Muscle of leg (tissue), 11 donors: ENCODE measurements around the gene ST7L. TPM values are rescaled to one million over a fixed set of nuclear protein-coding genes. Genes with fewer than 3 reads are reported as not detected.

Experiments
- DNase-seq: peaks from one replicate; pipeline ENCODE4 v3.0.0; 2013
- H3K27ac ChIP-seq: one replicate; pipeline ENCODE4 v1.5.1; 2013; ENCODE audit warnings: mild to moderate bottlenecking, low read length, control low read depth
- H3K27me3 ChIP-seq: one replicate; pipeline ENCODE4 v1.6.1; 2013; ENCODE audit warnings: low read length; ENCODE audit not compliant: control insufficient read depth, insufficient read depth
- H3K36me3 ChIP-seq: one replicate; pipeline ENCODE4 v1.6.1; 2013; ENCODE audit warnings: low read length; ENCODE audit not compliant: control insufficient read depth, insufficient read depth
- H3K4me1 ChIP-seq: one replicate; pipeline ENCODE4 v1.6.1; 2013; ENCODE audit warnings: low read length; ENCODE audit not compliant: control insufficient read depth, insufficient read depth
- H3K4me3 ChIP-seq: one replicate; pipeline ENCODE4 v1.5.1; 2013; ENCODE audit warnings: low read length, control low read depth
- H3K9me3 ChIP-seq: replicated peaks from 2 replicates; pipeline ENCODE4 v1.6.1; 2013; ENCODE audit warnings: low read depth, low read length; ENCODE audit not compliant: control insufficient read depth
- WGBS: methylation state at CpG from one replicate; pipeline ENCODE4 v1.1.5; 2013; ENCODE audit warnings: missing lambda C conversion rate; ENCODE audit not compliant: insufficient coverage; 5-methylcytosine and 5-hydroxymethylcytosine counted together
- polyA plus RNA-seq, 8 donors: library from polyadenylated mRNA; unstranded; fragments of 120-200 nt; gene quantifications; one replicate each; pipeline versions ENCODE4 v1.2.1 to v1.2.3, GENCODE V29; 2013; ENCODE audit warnings: inconsistent platforms in 1 of 8, low replicate concordance in 1 of 8; ENCODE audit not compliant: insufficient read length in 8 of 8, insufficient read depth in 1 of 8
- total RNA-seq: library from RNA; stranded (reverse); fragments of 120-200 nt; gene quantifications from one replicate; pipeline ENCODE4 v1.2.4, GENCODE V29; 2013

Gene ST7L
- total and polyA plus RNA-seq, 9 donors: 14.6 to 20.8 (median 16.9) TPM

GRCh38 chr1:112537456-112537855, 81.5 kb downstream of the ST7L start:
- no peaks in the 10 kb centered on the region for H3K9me3 ChIP-seq
- peaks cover 2% of the 10 kb centered on the region for H3K4me1 ChIP-seq
- no peak overlapping the region for H3K4me3 ChIP-seq
- no peak overlapping the region for H3K27ac ChIP-seq
- H3K27me3 ChIP-seq: no peaks in the 10 kb centered on the region
- peaks cover 7% of the 10 kb centered on the region for H3K36me3 ChIP-seq
- no peak for DNase-seq

- WGBS: 80% methylated on average over 1 of the region's 2 CpGs
- no peaks in the 10 kb centered on the region for H3K27me3 ChIP-seq
- peaks cover 2% of the 10 kb centered on the region for H3K4me1 ChIP-seq
- peaks cover 7% of the 10 kb centered on the region for H3K36me3 ChIP-seq
- no peaks in the 10 kb centered on the region for H3K9me3 ChIP-seq
- peak; percentile 54 for DNase-seq
- no peak overlapping the region for H3K27ac ChIP-seq
- no peak overlapping the region for H3K4me3 ChIP-seq
These were observed 82.4 kb downstream of the ST7L start for GRCh38 chr1:112536561-112536960.

- 100% methylated on average over 2 of the region's 6 CpGs for WGBS
- H3K36me3 ChIP-seq: peaks cover 6% of the 10 kb centered on the region
These were observed 85.9 kb downstream of the ST7L start for GRCh38 chr1:112533029-112533428.

GRCh38 chr1:112532064-112532463, 86.9 kb downstream of the ST7L start:
- Histone ChIP-seq H3K27ac (no peak overlapping the region), H3K36me3 (peaks cover 13% of the 10 kb centered on the region), H3K27me3 (no peaks in the 10 kb centered on the region), H3K4me1 (peaks cover 2% of the 10 kb centered on the region), H3K9me3 (no peaks in the 10 kb centered on the region), H3K4me3 (no peak overlapping the region)
- WGBS: no CpG with 5 or more reads among the region's 4 CpGs
- no peak for DNase-seq

More at GRCh38 chr1:112533029-112533428, 85.9 kb downstream of the ST7L start:
- no peak for DNase-seq
- Histone ChIP-seq H3K27ac (no peak overlapping the region), H3K9me3 (no peaks in the 10 kb centered on the region), H3K4me1 (peaks cover 2% of the 10 kb centered on the region), H3K4me3 (no peak overlapping the region), H3K27me3 (no peaks in the 10 kb centered on the region)

GRCh38 chr1:112530832-112531231, 88.1 kb downstream of the ST7L start:
- DNase-seq: no peak
- Histone ChIP-seq H3K9me3 (no peaks in the 10 kb centered on the region), H3K27me3 (no peaks in the 10 kb centered on the region), H3K4me3 (no peak overlapping the region), H3K36me3 (peaks cover 21% of the 10 kb centered on the region), H3K4me1 (no peaks in the 10 kb centered on the region), H3K27ac (no peak overlapping the region)

GRCh38 chr1:112529301-112529700, 89.6 kb downstream of the ST7L start:
- Histone ChIP-seq H3K9me3 (no peaks in the 10 kb centered on the region), H3K36me3 (peaks cover 36% of the 10 kb centered on the region)
- DNase-seq: no peak

GRCh38 chr1:112528076-112528475, 90.9 kb downstream of the ST7L start:
- Histone ChIP-seq H3K36me3 (peaks cover 36% of the 10 kb centered on the region), H3K27me3 (no peaks in the 10 kb centered on the region), H3K9me3 (no peaks in the 10 kb centered on the region), H3K27ac (no peak overlapping the region), H3K4me3 (no peak overlapping the region), H3K4me1 (no peaks in the 10 kb centered on the region)
- DNase-seq: no peak

More at GRCh38 chr1:112529301-112529700, 89.6 kb downstream of the ST7L start:
- no peak overlapping the region for H3K27ac ChIP-seq
- H3K27me3 ChIP-seq: no peaks in the 10 kb centered on the region
- no peak overlapping the region for H3K4me3 ChIP-seq
- no peaks in the 10 kb centered on the region for H3K4me1 ChIP-seq

GRCh38 chr1:112527266-112528010, 91.5 kb downstream of the ST7L start:
- Histone ChIP-seq H3K9me3 (no peaks in the 10 kb centered on the region), H3K27me3 (no peaks in the 10 kb centered on the region), H3K36me3 (peaks cover 39% of the 10 kb centered on the region), H3K4me1 (peaks cover 2% of the 10 kb centered on the region), H3K4me3 (no peak overlapping the region), H3K27ac (no peak overlapping the region)
- 33% methylated on average over 1 of the region's 4 CpGs for WGBS
- DNase-seq: no peak

- Histone ChIP-seq H3K36me3 (peaks cover 44% of the 10 kb centered on the region), H3K27me3 (no peaks in the 10 kb centered on the region), H3K9me3 (no peaks in the 10 kb centered on the region), H3K27ac (no peak overlapping the region), H3K4me1 (peaks cover 2% of the 10 kb centered on the region), H3K4me3 (no peak overlapping the region)
- no peak for DNase-seq
- 100% methylated on average over 1 of the region's 1 CpG for WGBS
These were observed 94.0 kb downstream of the ST7L start for GRCh38 chr1:112524986-112525385.

GRCh38 chr1:112524251-112524650, 94.7 kb downstream of the ST7L start:
- no peaks in the 10 kb centered on the region for H3K9me3 ChIP-seq
- no peak overlapping the region for H3K4me3 ChIP-seq
- peaks cover 42% of the 10 kb centered on the region for H3K36me3 ChIP-seq
- 60% methylated on average over 2 of the region's 8 CpGs for WGBS
- H3K27me3 ChIP-seq: no peaks in the 10 kb centered on the region
- no peak for DNase-seq
- H3K27ac ChIP-seq: no peak overlapping the region
- peaks cover 2% of the 10 kb centered on the region for H3K4me1 ChIP-seq

GRCh38 chr1:112522621-112523020, 96.3 kb downstream of the ST7L start:
- DNase-seq: no peak
- no peak overlapping the region for H3K4me3 ChIP-seq
- H3K27me3 ChIP-seq: no peaks in the 10 kb centered on the region
- H3K27ac ChIP-seq: no peak overlapping the region
- no peaks in the 10 kb centered on the region for H3K9me3 ChIP-seq
- peaks cover 2% of the 10 kb centered on the region for H3K4me1 ChIP-seq
- WGBS: 100% methylated on average over 1 of the region's 1 CpG
- peaks cover 39% of the 10 kb centered on the region for H3K36me3 ChIP-seq
